Esophagus muscularis mucosa (tissue), 4 donors: Measurements from ENCODE around the gene ARHGEF12. TPM values are rescaled to one million over a fixed set of nuclear protein-coding genes. Genes with fewer than 3 reads are reported as not detected.

Experiments used
- DNase-seq: peaks from one replicate; pipeline ENCODE4 v3.0.0-alpha.2; 2017; ENCODE audit errors: extremely low spot score
- H3K27ac ChIP-seq, 4 donors: fragments of 200-600 bp; sonication (generic); replicated peaks in 1 of 4; 1 replicate in 3 of 4; 2 replicates in 1 of 4; pipeline ENCODE4 v1.5.1; 2016 to 2019; ENCODE audit warnings: mild to moderate bottlenecking in 1 of 4
- H3K27me3 ChIP-seq, 4 donors: fragments of 200-600 bp; sonication (generic); one replicate each; pipeline versions ENCODE4 v1.5.1 to v1.6.0; 2016 to 2019
- H3K36me3 ChIP-seq, 4 donors: fragments of 200-600 bp; sonication (generic); one replicate each; pipeline ENCODE4 v1.5.1; 2016 to 2019
- H3K4me1 ChIP-seq, 4 donors: fragments of 200-600 bp; sonication (generic); one replicate each; pipeline ENCODE4 v1.5.1; 2016 to 2019
- H3K4me3 ChIP-seq, 4 donors: fragments of 200-600 bp; sonication (generic); 1 replicate in 2 of 4; 2 replicates in 2 of 4; pipeline ENCODE4 v1.5.1; 2016 to 2019; ENCODE audit warnings: mild to moderate bottlenecking in 4 of 4, moderate library complexity in 1 of 4
- H3K9me3 ChIP-seq, 4 donors: fragments of 200-600 bp; sonication (generic); 1 replicate in 3 of 4; 2 replicates in 1 of 4; pipeline ENCODE4 v1.5.1; 2016 to 2019
- EP300 ChIP-seq: sonication (generic); formaldehyde crosslinking; IDR thresholded peaks from one replicate; pipeline ENCODE4 v1.6.1; 2017; ENCODE audit warnings: antibody characterized with exemption
- POLR2A ChIP-seq: fragments of 450-650 bp; IDR thresholded peaks from one replicate; pipeline ENCODE4 v1.6.1; 2017; ENCODE audit warnings: antibody characterized with exemption, moderate library complexity, mild to moderate bottlenecking, low read depth
- POLR2AphosphoS5 ChIP-seq, 2 donors: sonication (generic); formaldehyde crosslinking; IDR thresholded peaks; one replicate each; pipeline ENCODE4 v1.6.1; 2017; ENCODE audit warnings: antibody characterized with exemption in 2 of 2
- WGBS: methylation state at CpG from one replicate; pipeline ENCODE4 v1.1.5; 2018; 5-methylcytosine and 5-hydroxymethylcytosine counted together
- intact Hi-C: fragments of 100-400 bp; cut with DNase I; formaldehyde crosslinking; loops from one replicate; pipeline ENCODE4 v1.15.1; 2023
- total RNA-seq, 4 donors: library from RNA; depleted of rRNA; stranded (reverse); fragments of >200 nt; gene quantifications; one replicate each; pipeline versions ENCODE4 v1.1.0 to v1.2.1, GENCODE V29; 2016
- TF ChIP-seq, protein P1 (sequence below), 3 experiments: fragments of 200-600 bp in 2 of 3; fragments of 450-650 bp in 1 of 3; sonication (generic) in 2 of 3; IDR thresholded peaks; one replicate each; pipeline ENCODE4 v1.5.1; 2017 to 2019; ENCODE audit warnings: antibody characterized with exemption in 3 of 3, mild to moderate bottlenecking in 2 of 3, moderate library complexity in 1 of 3

The ARHGEF12 gene
- total RNA-seq, 4 donors from 2014 or later: 89.1 to 118 (median 106) TPM

GRCh38 chr11:120383518-120384155 is 47.4 kb downstream of the ARHGEF12 start:
- peaks cover 54 to 73% (median 62%) of the 10 kb centered on the region in 4 donors for H3K4me1 ChIP-seq
- no peaks in the 10 kb centered on the region for H3K36me3 ChIP-seq
- H3K27me3 ChIP-seq: no peaks in the 10 kb centered on the region
- H3K4me3 ChIP-seq: no peak overlapping the region
- no peaks in the 10 kb centered on the region for H3K9me3 ChIP-seq
- 95% methylated on average over 4 of the region's 4 CpGs for WGBS
- no peak overlapping the region for H3K27ac ChIP-seq
- no peak for TF ChIP-seq POLR2A
- DNase-seq: no peak
- intact Hi-C loops: no loop called here

GRCh38 chr11:120384476-120384875 is 48.3 kb downstream of the ARHGEF12 start:
- Histone ChIP-seq H3K4me3 (no peak overlapping the region), H3K27ac (no peak overlapping the region), H3K36me3 (no peaks in the 10 kb centered on the region), H3K4me1 (peaks cover 50 to 72% (median 57%) of the 10 kb centered on the region in 4 donors), H3K27me3 (no peaks in the 10 kb centered on the region), H3K9me3 (no peaks in the 10 kb centered on the region)
- 88% methylated on average over 1 of the region's 1 CpG for WGBS
- intact Hi-C loops: no loop called here
- no peak for DNase-seq
- TF ChIP-seq POLR2AphosphoS5 (IDR thresholded peaks at IDR 0.05) (no peak), EP300 (no peak), POLR2A (no peak)
- TF ChIP-seq, protein P1, sequence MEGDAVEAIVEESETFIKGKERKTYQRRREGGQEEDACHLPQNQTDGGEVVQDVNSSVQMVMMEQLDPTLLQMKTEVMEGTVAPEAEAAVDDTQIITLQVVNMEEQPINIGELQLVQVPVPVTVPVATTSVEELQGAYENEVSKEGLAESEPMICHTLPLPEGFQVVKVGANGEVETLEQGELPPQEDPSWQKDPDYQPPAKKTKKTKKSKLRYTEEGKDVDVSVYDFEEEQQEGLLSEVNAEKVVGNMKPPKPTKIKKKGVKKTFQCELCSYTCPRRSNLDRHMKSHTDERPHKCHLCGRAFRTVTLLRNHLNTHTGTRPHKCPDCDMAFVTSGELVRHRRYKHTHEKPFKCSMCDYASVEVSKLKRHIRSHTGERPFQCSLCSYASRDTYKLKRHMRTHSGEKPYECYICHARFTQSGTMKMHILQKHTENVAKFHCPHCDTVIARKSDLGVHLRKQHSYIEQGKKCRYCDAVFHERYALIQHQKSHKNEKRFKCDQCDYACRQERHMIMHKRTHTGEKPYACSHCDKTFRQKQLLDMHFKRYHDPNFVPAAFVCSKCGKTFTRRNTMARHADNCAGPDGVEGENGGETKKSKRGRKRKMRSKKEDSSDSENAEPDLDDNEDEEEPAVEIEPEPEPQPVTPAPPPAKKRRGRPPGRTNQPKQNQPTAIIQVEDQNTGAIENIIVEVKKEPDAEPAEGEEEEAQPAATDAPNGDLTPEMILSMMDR (IDR thresholded peaks at IDR 0.05): no peak

GRCh38 chr11:120385110-120385509 is 48.9 kb downstream of the ARHGEF12 start:
- intact Hi-C loops: no loop called here
- Histone ChIP-seq H3K36me3 (no peaks in the 10 kb centered on the region), H3K27me3 (no peaks in the 10 kb centered on the region), H3K9me3 (no peaks in the 10 kb centered on the region), H3K4me3 (no peak overlapping the region), H3K27ac (no peak overlapping the region), H3K4me1 (peaks cover 45 to 68% (median 52%) of the 10 kb centered on the region in 4 donors)
- WGBS: 77% methylated on average over 5 of the region's 5 CpGs
- TF ChIP-seq POLR2A (no peak), EP300 (no peak), POLR2AphosphoS5 (IDR thresholded peaks at IDR 0.05) (no peak)
- TF ChIP-seq, protein P1 (IDR thresholded peaks at IDR 0.05): no peak
- no peak for DNase-seq

- 52% methylated on average over 2 of the region's 2 CpGs for WGBS
- H3K4me3 ChIP-seq: no peak overlapping the region
- no peak for DNase-seq
- intact Hi-C loops: no loop called here
- H3K9me3 ChIP-seq: no peaks in the 10 kb centered on the region
- no peak overlapping the region for H3K27ac ChIP-seq
- peaks cover 47 to 69% (median 52%) of the 10 kb centered on the region in 4 donors for H3K4me1 ChIP-seq
- H3K27me3 ChIP-seq: no peaks in the 10 kb centered on the region
- no peaks in the 10 kb centered on the region for H3K36me3 ChIP-seq
- TF ChIP-seq EP300 (no peak), POLR2A (no peak), POLR2AphosphoS5 (IDR thresholded peaks at IDR 0.05) (no peak)
- TF ChIP-seq, protein P1 (IDR thresholded peaks at IDR 0.05): no peak
These were observed 49.4 kb downstream of the ARHGEF12 start for GRCh38 chr11:120385655-120386054.

DNA sequence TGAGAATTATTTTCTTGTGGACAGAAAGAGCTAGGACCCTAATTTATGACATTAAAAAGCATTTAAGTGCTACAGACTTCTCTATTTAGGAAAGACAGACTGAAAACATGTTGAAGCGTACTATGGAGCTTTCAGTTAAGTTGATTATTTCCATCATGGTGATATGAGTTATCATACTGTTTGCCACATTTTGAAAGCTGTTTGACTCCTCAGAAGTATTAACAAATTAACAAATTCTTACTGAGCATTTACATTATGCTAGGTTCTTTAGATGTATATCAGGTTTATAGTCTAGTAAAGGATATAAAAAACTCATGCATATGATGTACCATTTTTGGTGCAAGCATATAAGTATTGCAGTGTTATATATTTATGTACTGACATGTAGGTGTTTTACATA is 50.1 kb downstream of the ARHGEF12 start:
- intact Hi-C loops: no loop called here
- H3K36me3 ChIP-seq: no peaks in the 10 kb centered on the region
- TF ChIP-seq EP300: no peak
- no peak for TF ChIP-seq POLR2AphosphoS5 (IDR thresholded peaks at IDR 0.05)
- TF ChIP-seq POLR2A: no peak
- TF ChIP-seq, protein P1 (IDR thresholded peaks at IDR 0.05): no peak
- no peak for DNase-seq
- H3K4me1 ChIP-seq: peaks cover 48 to 68% (median 54%) of the 10 kb centered on the region in 4 donors
- no peaks in the 10 kb centered on the region for H3K27me3 ChIP-seq
- H3K4me3 ChIP-seq: no peak overlapping the region
- no peak overlapping the region for H3K27ac ChIP-seq
- WGBS: 93% methylated on average over 1 of the region's 1 CpG
- H3K9me3 ChIP-seq: no peaks in the 10 kb centered on the region
